ENCODE data around the gene FLRT1.
A peak's percentile ranks its signal among the peaks of the same experiment; 100 is the strongest.
"Not testable (repeated sequence)": the region's sequence is repeated elsewhere in the genome, so short reads cannot be mapped to it uniquely, and the experiment has no call there.

FLRT1 gene

GRCh38 chr11:64045700-64046099 lies 10.0 kb downstream of the FLRT1 start:
- DNase-seq (ENCODE audit: low read depth in 2 of 2): no peak

GRCh38 chr11:64047373-64047772 lies 11.6 kb downstream of the FLRT1 start:
- DNase-seq (ENCODE audit: low read depth in 2 of 2): not testable (repeated sequence)

- no peak for DNase-seq (ENCODE audit: low read depth in 2 of 2)
Observed at GRCh38 chr11:64048042-64048854, 12.5 kb downstream of the FLRT1 start.

- no peak for DNase-seq (ENCODE audit: low read depth in 2 of 2)
Observed at GRCh38 chr11:64049509-64049908, 13.8 kb downstream of the FLRT1 start.

- DNase-seq (ENCODE audit: low read depth in 2 of 2): no peak
Observed at GRCh38 chr11:64051297-64051696, 15.6 kb downstream of the FLRT1 start.

- DNase-seq (ENCODE audit: low read depth in 2 of 2): no peak
Observed at GRCh38 chr11:64052436-64052835, 16.7 kb downstream of the FLRT1 start.

GRCh38 chr11:64052938-64053622 lies 17.3 kb downstream of the FLRT1 start:
- DNase-seq (ENCODE audit: low read depth in 2 of 2): no peak

GRCh38 chr11:64053699-64054098 lies 18.0 kb downstream of the FLRT1 start:
- no peak for DNase-seq (ENCODE audit: low read depth in 2 of 2)

- DNase-seq (ENCODE audit: low read depth in 2 of 2): no peak
Observed at GRCh38 chr11:64055077-64055476, 19.3 kb downstream of the FLRT1 start.

- DNase-seq (ENCODE audit: low read depth in 2 of 2): no peak
Observed at GRCh38 chr11:64056213-64056785, 20.6 kb downstream of the FLRT1 start.

- DNase-seq (ENCODE audit: low read depth in 2 of 2): no peak
Observed at GRCh38 chr11:64056861-64057260, 21.1 kb downstream of the FLRT1 start.

- DNase-seq (ENCODE audit: low read depth in 2 of 2): no peak
Observed at GRCh38 chr11:64057890-64058289, 22.2 kb downstream of the FLRT1 start.

GRCh38 chr11:64058494-64058893 lies 22.8 kb downstream of the FLRT1 start:
- DNase-seq (ENCODE audit: low read depth in 2 of 2): no peak

- no peak for DNase-seq (ENCODE audit: low read depth in 2 of 2)
Observed at GRCh38 chr11:64059339-64060140, 23.8 kb downstream of the FLRT1 start.

- DNase-seq (ENCODE audit: low read depth in 2 of 2): no peak
Observed at GRCh38 chr11:64060263-64060860, 24.6 kb downstream of the FLRT1 start.

GRCh38 chr11:64060861-64061444 lies 25.2 kb downstream of the FLRT1 start:
- DNase-seq (ENCODE audit: low read depth in 2 of 2): peak; percentile 11 to 41

- no peak for DNase-seq (ENCODE audit: low read depth in 2 of 2)
Observed at GRCh38 chr11:64062185-64063039, 26.7 kb downstream of the FLRT1 start.

GRCh38 chr11:64063777-64064176 lies 28.0 kb downstream of the FLRT1 start:
- DNase-seq (ENCODE audit: low read depth in 2 of 2): no peak

GRCh38 chr11:64064374-64065140 lies 28.8 kb downstream of the FLRT1 start:
- DNase-seq (ENCODE audit: low read depth in 2 of 2): no peak

GRCh38 chr11:64065141-64065465 lies 29.4 kb downstream of the FLRT1 start:
- no peak for DNase-seq (ENCODE audit: low read depth in 2 of 2)

All from stimulated activated CD4-positive, alpha-beta T cell treated with anti-CD3 and anti-CD28 coated beads, Interleukin-15, amount 100 ng/mL, for 48 hours (primary cell).